Neuron (in vitro differentiated cells): ENCODE results near the gene UQCR11.

Experiments
- H2AFZ ChIP-seq: one replicate; pipeline ENCODE4 v1.6.1; 2013; ENCODE audit warnings: low read depth, mild to moderate bottlenecking, inconsistent platforms, low read length, moderate library complexity
- H3K27me3 ChIP-seq: one replicate; pipeline ENCODE4 v1.6.1; 2013; ENCODE audit warnings: low read length; ENCODE audit not compliant: insufficient read depth
- H3K36me3 ChIP-seq: one replicate; pipeline ENCODE4 v1.6.1; 2013; ENCODE audit warnings: low read length; ENCODE audit not compliant: insufficient read depth
- H3K4me1 ChIP-seq: one replicate; pipeline ENCODE4 v1.6.1; 2013; ENCODE audit warnings: low read length; ENCODE audit not compliant: insufficient read depth
- H3K4me3 ChIP-seq: 2 replicates; pipeline ENCODE4 v1.5.1; 2013; ENCODE audit warnings: mild to moderate bottlenecking, low read length, moderate library complexity
- H3K9me3 ChIP-seq: one replicate; pipeline ENCODE4 v1.6.1; 2013; ENCODE audit warnings: low read length

The UQCR11 gene

GRCh38 chr19:1616875-1617274 is 11.6 kb upstream of the UQCR11 start:
- peaks cover 93% of the 10 kb centered on the region for H3K36me3 ChIP-seq

GRCh38 chr19:1616396-1616795 is 11.1 kb upstream of the UQCR11 start:
- peaks cover 94% of the 10 kb centered on the region for H3K36me3 ChIP-seq

More at GRCh38 chr19:1616875-1617274, 11.6 kb upstream of the UQCR11 start:
- H3K4me1 ChIP-seq: no peaks in the 10 kb centered on the region
- H3K9me3 ChIP-seq: no peaks in the 10 kb centered on the region
- H2AFZ ChIP-seq: no peak overlapping the region
- no peak overlapping the region for H3K4me3 ChIP-seq
- no peaks in the 10 kb centered on the region for H3K27me3 ChIP-seq

GRCh38 chr19:1615156-1615765 is 10.0 kb upstream of the UQCR11 start:
- Histone ChIP-seq H2AFZ (no peak overlapping the region), H3K4me1 (no peaks in the 10 kb centered on the region), H3K27me3 (no peaks in the 10 kb centered on the region), H3K4me3 (no peak overlapping the region), H3K36me3 (peaks cover 90% of the 10 kb centered on the region), H3K9me3 (no peaks in the 10 kb centered on the region)

More at GRCh38 chr19:1616396-1616795, 11.1 kb upstream of the UQCR11 start:
- H2AFZ ChIP-seq: no peak overlapping the region
- H3K9me3 ChIP-seq: no peaks in the 10 kb centered on the region
- no peaks in the 10 kb centered on the region for H3K27me3 ChIP-seq
- no peak overlapping the region for H3K4me3 ChIP-seq
- H3K4me1 ChIP-seq: no peaks in the 10 kb centered on the region

GRCh38 chr19:1613808-1614570 is 8.7 kb upstream of the UQCR11 start:
- Histone ChIP-seq H3K9me3 (no peaks in the 10 kb centered on the region), H3K4me3 (no peak overlapping the region), H2AFZ (no peak overlapping the region), H3K27me3 (no peaks in the 10 kb centered on the region), H3K4me1 (no peaks in the 10 kb centered on the region), H3K36me3 (peaks cover 88% of the 10 kb centered on the region)

- peaks cover 82% of the 10 kb centered on the region for H3K36me3 ChIP-seq
- no peak overlapping the region for H3K4me3 ChIP-seq
- H2AFZ ChIP-seq: no peak overlapping the region
- H3K27me3 ChIP-seq: no peaks in the 10 kb centered on the region
- no peaks in the 10 kb centered on the region for H3K9me3 ChIP-seq
- H3K4me1 ChIP-seq: no peaks in the 10 kb centered on the region
These were observed 7.9 kb upstream of the UQCR11 start for GRCh38 chr19:1613146-1613545.

- Histone ChIP-seq H3K4me3 (no peak overlapping the region), H3K9me3 (no peaks in the 10 kb centered on the region), H3K4me1 (no peaks in the 10 kb centered on the region), H3K36me3 (peaks cover 74% of the 10 kb centered on the region), H3K27me3 (no peaks in the 10 kb centered on the region), H2AFZ (no peak overlapping the region)
These were observed 7.1 kb upstream of the UQCR11 start for GRCh38 chr19:1612114-1613086.

- Histone ChIP-seq H3K4me3 (no peak overlapping the region), H3K9me3 (no peaks in the 10 kb centered on the region), H3K27me3 (no peaks in the 10 kb centered on the region), H3K36me3 (peaks cover 64% of the 10 kb centered on the region), H2AFZ (no peak overlapping the region), H3K4me1 (no peaks in the 10 kb centered on the region)
These were observed 6.1 kb upstream of the UQCR11 start for GRCh38 chr19:1611353-1611752.

GRCh38 chr19:1610579-1610978 is 5.3 kb upstream of the UQCR11 start:
- Histone ChIP-seq H3K4me1 (peaks cover 4% of the 10 kb centered on the region), H3K27me3 (no peaks in the 10 kb centered on the region), H2AFZ (no peak overlapping the region), H3K36me3 (peaks cover 58% of the 10 kb centered on the region), H3K9me3 (no peaks in the 10 kb centered on the region), H3K4me3 (no peak overlapping the region)

GRCh38 chr19:1609680-1610474 is 4.6 kb upstream of the UQCR11 start:
- Histone ChIP-seq H2AFZ (no peak overlapping the region), H3K4me1 (peaks cover 4% of the 10 kb centered on the region), H3K36me3 (peaks cover 51% of the 10 kb centered on the region), H3K4me3 (no peak overlapping the region), H3K27me3 (no peaks in the 10 kb centered on the region), H3K9me3 (no peaks in the 10 kb centered on the region)

- Histone ChIP-seq H3K4me1 (peaks cover 12% of the 10 kb centered on the region), H3K4me3 (no peak overlapping the region), H2AFZ (no peak overlapping the region), H3K27me3 (no peaks in the 10 kb centered on the region), H3K9me3 (no peaks in the 10 kb centered on the region), H3K36me3 (peaks cover 43% of the 10 kb centered on the region)
These were observed 3.8 kb upstream of the UQCR11 start for GRCh38 chr19:1609103-1609396.

- peaks cover 38% of the 10 kb centered on the region for H3K36me3 ChIP-seq
- H3K9me3 ChIP-seq: no peaks in the 10 kb centered on the region
- H2AFZ ChIP-seq: no peak overlapping the region
- H3K4me1 ChIP-seq: peaks cover 14% of the 10 kb centered on the region
- H3K4me3 ChIP-seq: no peak overlapping the region
- H3K27me3 ChIP-seq: no peaks in the 10 kb centered on the region
These were observed 3.3 kb upstream of the UQCR11 start for GRCh38 chr19:1608359-1609102.

- no peaks in the 10 kb centered on the region for H3K9me3 ChIP-seq
- no peak overlapping the region for H2AFZ ChIP-seq
- no peaks in the 10 kb centered on the region for H3K27me3 ChIP-seq
- peaks cover 18% of the 10 kb centered on the region for H3K36me3 ChIP-seq
- peak overlapping the region; percentile 95 for H3K4me3 ChIP-seq
- H3K4me1 ChIP-seq: peaks cover 20% of the 10 kb centered on the region
These were observed 933 bp upstream of the UQCR11 start for GRCh38 chr19:1606138-1606651.
